Diencephalon (tissue), 1 donor: ENCODE data around the gene CNPY1. TPM values are rescaled to one million over a fixed set of nuclear protein-coding genes. Genes with fewer than 3 reads are reported as not detected.

ENCODE experiments used
- total RNA-seq: library from RNA; depleted of rRNA; stranded (reverse); fragments of >200 nt; gene quantifications from one replicate; pipeline ENCODE4 v1.2.3, GENCODE V29; 2014

Gene CNPY1
- 0.46 TPM for total RNA-seq

GRCh38 chr7:155546449-155546848, at the start of gene CNPY1:
Gene CNPY1 (minus strand): TSS chr7:155546559. CDS start chr7:155545929, 630 bp downstream.

GRCh38 chr7:155458111-155458877, 88.1 kb downstream of the CNPY1 start, which contains the start of gene EN2:
Gene EN2 (plus strand): TSS chr7:155458129. CDS start chr7:155458378, 249 bp downstream.

Other genes with a start within 250 kb of the CNPY1 start
- gene INSIG1, start 248.7 kb downstream of the CNPY1 start, total RNA-seq = 75.0 TPM
- gene EN2, start 88.4 kb downstream of the CNPY1 start, total RNA-seq = 0.23 TPM
- gene RBM33, start 98.1 kb upstream of the CNPY1 start, total RNA-seq = 33.0 TPM